C4-2B (cell line): ENCODE data around the gene UACA.

Experiments used
- ZFX ChIP-seq: fragments of 450-650 bp; IDR thresholded peaks from 2 replicates; pipeline ENCODE4 v1.6.1; 2017
- TF ChIP-seq, protein P1 (sequence below): fragments of 450-650 bp; conservative IDR thresholded peaks from 2 replicates; pipeline ENCODE4 v1.5.1; 2017; ENCODE audit warnings: mild to moderate bottlenecking

DNA sequence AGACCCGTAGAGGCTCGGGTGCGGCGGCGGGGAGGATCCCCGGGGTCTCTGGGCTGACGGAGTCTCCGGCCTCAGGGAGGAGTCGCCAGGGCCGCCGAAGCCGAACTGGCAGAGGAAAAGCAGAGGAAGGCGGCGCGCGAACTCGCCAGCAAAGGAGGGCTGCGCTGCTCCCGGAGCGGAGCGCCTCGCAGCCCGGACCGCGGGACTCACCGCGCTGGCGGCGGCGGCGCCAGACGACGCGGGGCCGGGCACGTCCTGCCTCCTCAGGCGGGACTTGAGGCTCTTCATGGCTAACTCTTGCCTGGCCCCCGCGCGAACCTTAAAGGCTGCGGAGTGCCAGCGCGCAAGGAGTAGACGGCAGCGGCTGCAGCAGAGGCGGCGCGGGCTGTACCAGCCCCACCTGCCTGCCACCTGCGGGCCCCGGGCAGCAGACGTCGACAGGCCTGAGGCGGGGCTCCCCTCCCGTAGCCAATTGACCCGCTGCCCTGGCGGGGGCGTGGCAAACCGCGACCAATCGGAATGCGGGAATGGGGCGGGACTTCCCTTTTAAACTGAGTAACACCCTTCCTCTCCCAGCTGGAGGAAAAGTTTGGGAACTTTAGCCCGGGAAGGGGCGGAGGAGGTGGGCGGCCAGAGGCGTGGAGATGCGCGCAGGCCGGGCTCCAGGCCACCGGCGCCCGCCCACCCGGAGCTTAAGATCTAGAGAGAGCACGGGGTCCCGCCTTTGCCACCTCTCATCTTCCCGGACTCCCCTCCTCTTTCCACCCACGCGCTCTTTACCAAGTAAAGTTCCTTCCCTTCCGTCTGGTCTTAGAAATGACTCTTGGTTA, at the start of gene UACA:
- TF ChIP-seq, protein P1, sequence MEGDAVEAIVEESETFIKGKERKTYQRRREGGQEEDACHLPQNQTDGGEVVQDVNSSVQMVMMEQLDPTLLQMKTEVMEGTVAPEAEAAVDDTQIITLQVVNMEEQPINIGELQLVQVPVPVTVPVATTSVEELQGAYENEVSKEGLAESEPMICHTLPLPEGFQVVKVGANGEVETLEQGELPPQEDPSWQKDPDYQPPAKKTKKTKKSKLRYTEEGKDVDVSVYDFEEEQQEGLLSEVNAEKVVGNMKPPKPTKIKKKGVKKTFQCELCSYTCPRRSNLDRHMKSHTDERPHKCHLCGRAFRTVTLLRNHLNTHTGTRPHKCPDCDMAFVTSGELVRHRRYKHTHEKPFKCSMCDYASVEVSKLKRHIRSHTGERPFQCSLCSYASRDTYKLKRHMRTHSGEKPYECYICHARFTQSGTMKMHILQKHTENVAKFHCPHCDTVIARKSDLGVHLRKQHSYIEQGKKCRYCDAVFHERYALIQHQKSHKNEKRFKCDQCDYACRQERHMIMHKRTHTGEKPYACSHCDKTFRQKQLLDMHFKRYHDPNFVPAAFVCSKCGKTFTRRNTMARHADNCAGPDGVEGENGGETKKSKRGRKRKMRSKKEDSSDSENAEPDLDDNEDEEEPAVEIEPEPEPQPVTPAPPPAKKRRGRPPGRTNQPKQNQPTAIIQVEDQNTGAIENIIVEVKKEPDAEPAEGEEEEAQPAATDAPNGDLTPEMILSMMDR, result no peak
- TF ChIP-seq ZFX, result no peak
